Common myeloid progenitor, CD34-positive (primary cell): ENCODE data around the gene SMIM5.

Source experiments
- CTCF ChIA-PET: fragments of 350-600 bp; sonication (Branson Sonifier 250); formaldehyde crosslinking; loops from one replicate; lab custom pipeline; 2021; ENCODE audit warnings: antibody characterized with exemption; lab: Charles Lee
- POLR2A ChIA-PET: fragments of 350-600 bp; sonication (Branson Sonifier 250); formaldehyde crosslinking; loops from one replicate; lab custom pipeline; 2021; ENCODE audit warnings: antibody characterized with exemption; lab: Charles Lee
- DNase-seq, 3 donors: peaks; one replicate each; pipeline versions ENCODE4 v3.0.0 to v3.0.0-alpha.2; 2013
- H3K27ac ChIP-seq, 2 experiments: 1 replicate in 1 of 2; 2 replicates in 1 of 2; pipeline ENCODE4 v1.7.0; 2013; ENCODE audit warnings: inconsistent platforms in 2 of 2, low read length in 2 of 2, mild to moderate bottlenecking in 2 of 2, low read depth in 1 of 2, moderate library complexity in 1 of 2; ENCODE audit not compliant: severe bottlenecking in 2 of 2, insufficient read depth in 1 of 2, poor library complexity in 1 of 2
- H3K27me3 ChIP-seq, 5 experiments: replicated peaks in 2 of 5; 1 replicate in 3 of 5; 2 replicates in 2 of 5; pipeline versions ENCODE4 v1.6.1 to v1.7.0; 2013; ENCODE audit warnings: low read length in 4 of 5, mild to moderate bottlenecking in 2 of 5, moderate library complexity in 2 of 5, inconsistent platforms in 1 of 5; ENCODE audit not compliant: insufficient read depth in 5 of 5, control insufficient read depth in 4 of 5
- H3K36me3 ChIP-seq, 4 experiments: 1 replicate in 2 of 4; 2 replicates in 2 of 4; pipeline versions ENCODE4 v1.6.1 to v1.7.0; 2013; ENCODE audit warnings: low read length in 3 of 4, control low read depth in 1 of 4, mild to moderate bottlenecking in 1 of 4; ENCODE audit not compliant: control insufficient read depth in 4 of 4, insufficient read depth in 4 of 4
- H3K4me1 ChIP-seq, 4 experiments: 1 replicate in 3 of 4; 2 replicates in 1 of 4; pipeline versions ENCODE4 v1.6.1 to v1.7.1; 2013; ENCODE audit warnings: low read length in 3 of 4, mild to moderate bottlenecking in 3 of 4, control low read depth in 1 of 4, inconsistent platforms in 1 of 4, moderate library complexity in 1 of 4; ENCODE audit not compliant: control insufficient read depth in 4 of 4, insufficient read depth in 4 of 4; ENCODE audit errors: control extremely low read depth in 1 of 4
- H3K4me3 ChIP-seq, 7 experiments: 1 replicate in 4 of 7; 2 replicates in 3 of 7; pipeline versions ENCODE4 v1.5.1 to v1.7.0; 2013; ENCODE audit warnings: mild to moderate bottlenecking in 7 of 7, low read length in 6 of 7, moderate library complexity in 6 of 7, inconsistent platforms in 2 of 7, low read depth in 2 of 7, control low read depth in 1 of 7; ENCODE audit not compliant: insufficient read depth in 4 of 7, control insufficient read depth in 1 of 7; ENCODE audit errors: extremely low read depth in 1 of 7
- H3K9me3 ChIP-seq, 5 experiments: 1 replicate in 4 of 5; 2 replicates in 1 of 5; pipeline versions ENCODE4 v1.6.1 to v1.7.1; 2013; ENCODE audit warnings: low read length in 4 of 5, mild to moderate bottlenecking in 2 of 5, inconsistent platforms in 1 of 5, low read depth in 1 of 5, moderate library complexity in 1 of 5; ENCODE audit not compliant: control insufficient read depth in 4 of 5, insufficient read depth in 2 of 5; ENCODE audit errors: control extremely low read depth in 1 of 5
- WGBS: methylation state at CpG from one replicate; pipeline ENCODE4 v1.1.5; 2013; ENCODE audit not compliant: insufficient coverage; 5-methylcytosine and 5-hydroxymethylcytosine counted together

The SMIM5 gene

GRCh38 chr17:75594499-75595283 lies 38.5 kb upstream of the SMIM5 start:
- H3K36me3 ChIP-seq = peaks cover 2 to 50% (median 33%) of the 10 kb centered on the region in 4 experiments
- ChIA-PET CTCF (no interaction called here), POLR2A (interaction anchor here (0.5 to 0.6 kb wide), 2 partner anchors 839 to 1082 kb away, joined by 3 read pairs; no protein-coding TSS in a partner anchor)
- H3K4me3 ChIP-seq = no peak overlapping the region
- no peak for DNase-seq
- 94% methylated on average over 25 of the region's 28 CpGs for WGBS
- no peaks in the 10 kb centered on the region for H3K9me3 ChIP-seq
- H3K4me1 ChIP-seq = peaks cover 0 to 7% (median 5%) of the 10 kb centered on the region in 4 experiments
- no peaks in the 10 kb centered on the region for H3K27me3 ChIP-seq
- H3K27ac ChIP-seq = no peak overlapping the region

GRCh38 chr17:75595284-75595919 lies 37.8 kb upstream of the SMIM5 start:
- DNase-seq = no peak
- ChIA-PET POLR2A (no interaction called here), CTCF (no interaction called here)
- Histone ChIP-seq H3K4me3 (no peak overlapping the region), H3K9me3 (no peaks in the 10 kb centered on the region), H3K4me1 (peaks cover 0 to 3% (median 0%) of the 10 kb centered on the region in 4 experiments), H3K27me3 (no peaks in the 10 kb centered on the region), H3K36me3 (peaks cover 2 to 45% (median 31%) of the 10 kb centered on the region in 4 experiments), H3K27ac (no peak overlapping the region)
- 97% methylated on average over 8 of the region's 13 CpGs for WGBS

GRCh38 chr17:75595920-75596313 lies 37.3 kb upstream of the SMIM5 start:
- CTCF ChIA-PET = interaction anchor here (2.1 to 2.4 kb wide), 2 partner anchors 37 to 155 kb away, joined by 7 to 8 read pairs; partner anchors contain the start of gene SMIM5
- Histone ChIP-seq H3K27ac (no peak overlapping the region), H3K4me1 (peaks cover 0 to 2% (median 0%) of the 10 kb centered on the region in 4 experiments), H3K27me3 (no peaks in the 10 kb centered on the region), H3K4me3 (no peak overlapping the region), H3K9me3 (no peaks in the 10 kb centered on the region), H3K36me3 (peaks cover 2 to 40% (median 27%) of the 10 kb centered on the region in 4 experiments)
- DNase-seq = no peak
- WGBS = 98% methylated on average over 5 of the region's 6 CpGs
- POLR2A ChIA-PET = no interaction called here

- 98% methylated on average over 16 of the region's 17 CpGs for WGBS
- DNase-seq = no peak
- H3K27me3 ChIP-seq = no peaks in the 10 kb centered on the region
- POLR2A ChIA-PET = no interaction called here
- H3K27ac ChIP-seq = no peak overlapping the region
- no peaks in the 10 kb centered on the region for H3K4me1 ChIP-seq
- no peak overlapping the region for H3K4me3 ChIP-seq
- H3K9me3 ChIP-seq = no peaks in the 10 kb centered on the region
- CTCF ChIA-PET = interaction anchor here (2.1 to 2.4 kb wide), 2 partner anchors 37 to 154 kb away, joined by 7 to 8 read pairs; partner anchors contain the start of gene SMIM5
- peaks cover 2 to 35% (median 24%) of the 10 kb centered on the region in 4 experiments for H3K36me3 ChIP-seq
Observed at GRCh38 chr17:75596320-75597087, 36.7 kb upstream of the SMIM5 start.

- H3K27ac ChIP-seq = no peak overlapping the region
- no peak overlapping the region for H3K4me3 ChIP-seq
- WGBS = 80% methylated on average over 26 of the region's 28 CpGs
- CTCF ChIA-PET = interaction anchor here (0.6 to 5.5 kb wide), 20 partner anchors 8 to 171 kb away, joined by 3 to 30 read pairs (median 4); partner anchors contain the start of gene SMIM5
- no peaks in the 10 kb centered on the region for H3K4me1 ChIP-seq
- no peaks in the 10 kb centered on the region for H3K27me3 ChIP-seq
- DNase-seq = peak; percentile 71 to 84 (median 83)
- H3K36me3 ChIP-seq = peaks cover 0 to 32% (median 17%) of the 10 kb centered on the region in 4 experiments
- POLR2A ChIA-PET = interaction anchor here (0.6 to 0.8 kb wide), 2 partner anchors 7 to 13 kb away, joined by 3 to 4 read pairs; no protein-coding TSS in a partner anchor
- H3K9me3 ChIP-seq = no peaks in the 10 kb centered on the region
Observed at GRCh38 chr17:75601057-75601987, 31.9 kb upstream of the SMIM5 start.

GRCh38 chr17:75602644-75603043 lies 30.6 kb upstream of the SMIM5 start:
- Histone ChIP-seq H3K27me3 (no peaks in the 10 kb centered on the region), H3K36me3 (peaks cover 0 to 31% (median 14%) of the 10 kb centered on the region in 4 experiments), H3K9me3 (no peaks in the 10 kb centered on the region), H3K4me1 (no peaks in the 10 kb centered on the region), H3K4me3 (no peak overlapping the region), H3K27ac (no peak overlapping the region)
- DNase-seq = no peak
- WGBS = 97% methylated on average over 9 of the region's 12 CpGs
- POLR2A ChIA-PET = interaction anchor here (0.6 kb wide), 1 partner anchor 25 kb away, joined by 5 read pairs; no protein-coding TSS in a partner anchor
- CTCF ChIA-PET = interaction anchor here (0.7 to 5.5 kb wide), 11 partner anchors 9 to 151 kb away, joined by 3 to 30 read pairs (median 4); partner anchors contain the start of gene SMIM5
